Esophagus squamous epithelium (tissue), 5 donors: Measurements from ENCODE around the gene RELN. TPM values are rescaled to one million over a fixed set of nuclear protein-coding genes. Genes with fewer than 3 reads are reported as not detected.

Experiments
- DNase-seq: peaks from one replicate; lab custom pipeline; 2025; lab: John Stamatoyannopoulos, UW
- H3K27ac ChIP-seq, 4 donors: fragments of 200-600 bp; sonication (generic); one replicate each; pipeline ENCODE4 v1.5.1; 2016 to 2019; ENCODE audit warnings: mild to moderate bottlenecking in 1 of 4
- H3K27me3 ChIP-seq, 4 donors: fragments of 200-600 bp; sonication (generic); 1 replicate in 3 of 4; 2 replicates in 1 of 4; pipeline versions ENCODE4 v1.5.1 to v1.6.0; 2017 to 2021; ENCODE audit warnings: antibody characterized with exemption in 1 of 4
- H3K36me3 ChIP-seq, 3 donors: fragments of 200-600 bp; sonication (generic); one replicate each; pipeline ENCODE4 v1.5.1; 2016 to 2019
- H3K4me1 ChIP-seq, 3 donors: fragments of 200-600 bp; sonication (generic); one replicate each; pipeline ENCODE4 v1.5.1; 2017 to 2019
- H3K4me3 ChIP-seq, 4 donors: fragments of 200-600 bp; sonication (generic); 1 replicate in 3 of 4; 2 replicates in 1 of 4; pipeline ENCODE4 v1.5.1; 2016 to 2019; ENCODE audit warnings: mild to moderate bottlenecking in 2 of 4, moderate library complexity in 1 of 4
- H3K9me3 ChIP-seq, 3 donors: fragments of 200-600 bp; sonication (generic); one replicate each; pipeline ENCODE4 v1.5.1; 2016 to 2019
- CTCF ChIP-seq, 6 experiments: fragments of 450-650 bp in 4 of 6; fragments of 200-600 bp in 2 of 6; sonication (generic) in 2 of 6; IDR thresholded peaks; one replicate each; pipeline ENCODE4 v1.5.1; 2016 to 2019; ENCODE audit warnings: antibody characterized with exemption in 6 of 6, mild to moderate bottlenecking in 4 of 6, moderate library complexity in 4 of 6
- POLR2A ChIP-seq, 4 donors: fragments of 450-650 bp; IDR thresholded peaks; one replicate each; pipeline ENCODE4 v1.6.1; 2017; ENCODE audit warnings: antibody characterized with exemption in 4 of 4, mild to moderate bottlenecking in 4 of 4, moderate library complexity in 3 of 4
- WGBS, 2 donors: methylation state at CpG; one replicate each; pipeline ENCODE4 v1.1.5; 2018; 5-methylcytosine and 5-hydroxymethylcytosine counted together
- intact Hi-C: fragments of 100-400 bp; cut with DNase I; formaldehyde crosslinking; loops from one replicate; pipeline ENCODE4 v1.15.0; 2022
- total RNA-seq, 4 donors: library from RNA; depleted of rRNA; stranded (reverse); fragments of >200 nt; gene quantifications; one replicate each; pipeline ENCODE4 v1.1.0, GENCODE V29; 2016
- donor health status: DM: yes; HTN: yes; CAD: no.

The RELN gene
- total RNA-seq, 4 donors from 2014 or later, result 0.68 to 6.5 (median 1.00) TPM

- TF ChIP-seq CTCF (IDR thresholded peaks at IDR 0.05) (no peak), POLR2A (IDR thresholded peaks at IDR 0.05) (no peak)
- no peaks in the 10 kb centered on the region for H3K9me3 ChIP-seq
- H3K4me3 ChIP-seq, result peak overlapping the region; percentile 19 to 60 (median 44)
- H3K27ac ChIP-seq, result no peak overlapping the region
- DNase-seq, result no peak
- peaks cover 0 to 25% (median 13%) of the 10 kb centered on the region in 3 donors for H3K4me1 ChIP-seq
- intact Hi-C loops, result no loop called here
- H3K27me3 ChIP-seq, result peaks cover 0 to 71% (median 12%) of the 10 kb centered on the region in 4 donors
- WGBS, 2 donors, result 3 to 8% methylated on average over 16 to 18 of the region's 37 CpGs
- H3K36me3 ChIP-seq, result no peaks in the 10 kb centered on the region
Measured at GRCh38 chr7:103988468-103989199, 824 bp downstream of the RELN start.

- WGBS, 2 donors, result 49 to 56% methylated on average over 7 of the region's 7 CpGs
- H3K27ac ChIP-seq, result no peak overlapping the region
- no peaks in the 10 kb centered on the region for H3K36me3 ChIP-seq
- TF ChIP-seq CTCF (IDR thresholded peaks at IDR 0.05) (no peak), POLR2A (IDR thresholded peaks at IDR 0.05) (no peak)
- intact Hi-C loops, result no loop called here
- peaks cover 0 to 25% (median 13%) of the 10 kb centered on the region in 3 donors for H3K4me1 ChIP-seq
- peaks cover 0 to 77% (median 12%) of the 10 kb centered on the region in 4 donors for H3K27me3 ChIP-seq
- H3K9me3 ChIP-seq, result no peaks in the 10 kb centered on the region
- no peak overlapping the region for H3K4me3 ChIP-seq
- no peak for DNase-seq
Measured at GRCh38 chr7:103987451-103987850, 2.0 kb downstream of the RELN start.

- intact Hi-C loops, result no loop called here
Measured at GRCh38 chr7:103985565-103986126, 3.8 kb downstream of the RELN start.

GRCh38 chr7:103984050-103984449, 5.4 kb downstream of the RELN start:
- peaks cover 0 to 8% (median 3%) of the 10 kb centered on the region in 3 donors for H3K4me1 ChIP-seq
- no peaks in the 10 kb centered on the region for H3K36me3 ChIP-seq
- WGBS, 2 donors, result 86 to 89% methylated on average over 1 of the region's 1 CpG
- peaks cover 0 to 43% (median 8%) of the 10 kb centered on the region in 4 donors for H3K27me3 ChIP-seq
- H3K4me3 ChIP-seq, result no peak overlapping the region
- no peak overlapping the region for H3K27ac ChIP-seq
- intact Hi-C loops, result no loop called here
- TF ChIP-seq POLR2A (IDR thresholded peaks at IDR 0.05) (no peak), CTCF (IDR thresholded peaks at IDR 0.05) (no peak)
- no peaks in the 10 kb centered on the region for H3K9me3 ChIP-seq
- no peak for DNase-seq

More at GRCh38 chr7:103985565-103986126, 3.8 kb downstream of the RELN start:
- Histone ChIP-seq H3K4me1 (peaks cover 0 to 23% (median 13%) of the 10 kb centered on the region in 3 donors), H3K36me3 (no peaks in the 10 kb centered on the region), H3K27me3 (peaks cover 0 to 59% (median 10%) of the 10 kb centered on the region in 4 donors), H3K27ac (no peak overlapping the region), H3K9me3 (no peaks in the 10 kb centered on the region), H3K4me3 (no peak overlapping the region)
- WGBS, 2 donors, result 64 to 68% methylated on average over 6 of the region's 6 CpGs
- DNase-seq, result no peak
- TF ChIP-seq POLR2A (IDR thresholded peaks at IDR 0.05) (no peak), CTCF (IDR thresholded peaks at IDR 0.05) (no peak)
